Fibroblast of upper back skin (primary cell): ENCODE measurements around the gene PDIA2.
"Not testable (repeated sequence)": the region's sequence is repeated elsewhere in the genome, so short reads cannot be mapped to it uniquely, and the experiment has no call there.

Source experiments
- DNase-seq: peaks from one replicate; pipeline ENCODE4 v3.0.0-alpha.2; 2013

Gene PDIA2

DNA sequence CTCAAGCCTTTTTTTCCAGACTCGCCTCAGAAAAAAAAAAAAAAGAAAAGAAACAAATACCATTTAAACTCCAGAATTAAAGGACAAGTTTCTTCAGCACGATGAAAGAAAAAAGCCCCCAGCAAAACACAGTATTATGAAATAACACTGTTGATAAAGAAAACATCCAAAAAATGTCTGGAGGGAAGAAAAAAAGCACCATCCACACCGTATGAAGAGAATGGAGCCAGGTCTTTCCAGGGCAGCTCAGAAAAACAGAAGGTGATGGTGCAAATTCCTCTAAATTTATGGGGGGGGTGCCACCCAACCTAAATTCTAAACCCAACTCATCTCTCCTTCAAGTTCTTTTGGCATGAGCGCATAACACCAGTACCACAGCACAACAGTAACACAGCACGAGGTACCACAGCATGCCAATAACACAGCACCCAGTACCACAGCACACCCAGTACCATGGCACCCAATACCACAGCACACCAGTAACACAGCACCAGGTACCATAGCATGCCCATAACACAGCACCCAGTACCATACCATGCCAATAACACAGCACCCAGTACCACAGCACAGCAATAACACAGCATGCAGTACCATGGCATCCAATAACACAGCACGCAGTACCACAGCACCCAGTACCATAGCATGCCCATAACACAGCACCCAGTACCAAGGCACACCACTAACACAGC lies 50.6 kb downstream of the PDIA2 start:
- DNase-seq = no peak

DNA sequence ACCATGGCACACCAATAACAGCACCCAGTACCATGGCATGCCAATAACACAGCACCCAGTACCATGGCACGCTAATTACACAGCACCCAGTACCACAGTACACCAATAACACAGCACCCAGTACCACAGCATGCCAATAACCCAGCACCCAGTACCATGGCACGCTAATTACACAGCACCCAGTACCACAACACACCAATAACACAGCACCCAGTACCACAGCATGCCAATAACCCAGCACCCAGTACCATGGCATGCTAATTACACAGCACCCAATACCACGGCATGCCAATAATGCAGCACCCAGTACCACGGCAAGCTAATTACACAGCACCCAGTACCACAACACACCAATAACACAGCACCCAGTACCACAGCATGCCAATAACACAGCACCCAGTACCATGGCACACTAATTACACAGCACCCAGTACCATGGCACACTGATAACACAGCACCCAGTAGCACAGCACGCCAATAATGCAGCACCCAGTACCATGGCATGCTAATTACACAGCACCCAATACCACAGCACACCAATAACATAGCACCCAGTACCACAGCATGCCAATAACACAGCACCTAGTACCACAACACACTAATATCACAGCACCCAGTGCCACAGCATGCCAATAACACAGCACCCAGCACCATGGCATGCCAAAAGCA lies 51.3 kb downstream of the PDIA2 start:
- not testable (repeated sequence) for DNase-seq

DNA sequence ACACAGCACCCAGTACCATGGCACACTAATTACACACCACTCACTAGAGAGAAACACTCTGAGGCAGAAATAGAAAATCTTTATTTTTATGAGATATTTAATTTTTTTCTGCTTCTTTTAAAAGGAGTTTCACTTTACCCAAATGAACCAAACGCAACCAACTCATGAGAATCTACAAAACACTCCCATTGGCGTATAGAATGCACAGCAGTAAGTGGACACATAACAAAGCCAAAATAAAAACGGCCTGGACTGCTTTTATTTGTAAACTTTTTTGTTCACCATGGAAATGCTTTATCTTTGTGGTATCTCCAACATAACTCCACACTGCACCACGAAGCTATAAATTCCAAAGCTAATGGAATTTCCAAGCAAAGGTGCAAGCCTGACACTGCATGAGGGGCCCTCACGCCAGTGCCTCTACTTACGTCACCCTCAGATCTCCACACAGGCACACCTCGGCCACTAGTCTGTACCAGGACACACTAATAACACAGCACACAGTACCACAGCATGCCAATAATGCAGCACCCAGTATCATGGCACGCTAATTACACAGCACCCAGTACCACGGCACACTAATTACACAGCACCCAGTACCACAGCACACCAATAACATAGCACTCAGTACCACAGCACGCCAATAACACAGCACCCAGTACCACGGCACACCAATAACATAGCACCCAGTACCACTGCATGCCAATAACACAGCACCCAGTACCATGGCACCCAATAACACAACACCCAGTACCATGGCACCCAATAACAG lies 52.1 kb downstream of the PDIA2 start:
- not testable (repeated sequence) for DNase-seq

DNA sequence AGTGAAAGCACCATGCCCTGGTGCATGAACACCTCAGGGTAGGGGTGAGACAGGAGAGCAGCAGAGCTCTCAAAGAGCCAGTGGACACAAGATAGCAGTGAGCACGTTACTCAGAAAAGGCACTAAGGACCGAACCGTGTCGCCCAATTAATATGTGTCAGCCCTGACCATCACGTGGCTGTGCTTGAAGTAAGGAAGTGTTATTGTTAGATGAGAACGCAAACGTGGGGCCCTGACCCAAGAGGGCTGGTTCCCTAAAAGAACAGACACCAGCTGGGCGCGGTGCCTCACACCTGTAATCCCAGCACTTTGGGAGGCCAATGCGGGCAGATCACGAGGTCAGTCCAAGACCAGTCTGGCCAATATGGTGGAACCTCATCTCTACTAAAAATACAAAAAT lies 53.3 kb downstream of the PDIA2 start:
- no peak for DNase-seq
